Stimulated activated naive B cell treated with anti-CD40 and anti-IgM and Interleukin-4, amounts not matched to agents 10 μg/mL and 1 μg/mL and 100 μg/mL, for 72 hours (primary cell): ENCODE measurements around the gene LGALS1.

Experiments
- ATAC-seq, 2 donors: fragments of 150-1000 bp; cut with Tn5 transposase; replicated peaks; 2 replicates each; pipeline ENCODE4 v1.10.0; 2021; ENCODE audit warnings: moderate library complexity in 1 of 2
- DNase-seq: peaks from one replicate; pipeline ENCODE4 v3.0.0; 2021
- H3K27ac Mint-ChIP-seq: one replicate; pipeline ENCODE4 v1.8.0; 2022; ENCODE audit warnings: mild to moderate bottlenecking, mixed read lengths
- H3K27me3 Mint-ChIP-seq, 2 donors: one replicate each; pipeline ENCODE4 v1.8.0; 2022; ENCODE audit warnings: mixed read lengths in 2 of 2
- H3K36me3 Mint-ChIP-seq, 2 donors: one replicate each; pipeline ENCODE4 v1.8.0; 2022; ENCODE audit warnings: mixed read lengths in 2 of 2, mild to moderate bottlenecking in 1 of 2
- H3K4me1 Mint-ChIP-seq, 2 donors: one replicate each; pipeline ENCODE4 v1.8.0; 2022; ENCODE audit warnings: mixed read lengths in 2 of 2, mild to moderate bottlenecking in 1 of 2
- H3K4me3 Mint-ChIP-seq, 2 donors: one replicate each; pipeline ENCODE4 v1.8.0; 2022; ENCODE audit warnings: mild to moderate bottlenecking in 2 of 2, mixed read lengths in 2 of 2, moderate library complexity in 1 of 2
- H3K9me3 Mint-ChIP-seq, 2 donors: one replicate each; pipeline ENCODE4 v1.8.0; 2022; ENCODE audit warnings: mixed read lengths in 2 of 2, mild to moderate bottlenecking in 1 of 2

Gene LGALS1

GRCh38 chr22:37663521-37664140 lies 11.8 kb upstream of the LGALS1 start:
- Mint-ChIP-seq H3K4me1 (peaks cover 42 to 55% of the 10 kb centered on the region in 2 donors), H3K36me3 (peaks cover 41 to 57% of the 10 kb centered on the region in 2 donors), H3K4me3 (peak overlapping the region in 1 of 2 donors; percentile 10), H3K27ac (no peak overlapping the region), H3K9me3 (peaks cover 0 to 3% of the 10 kb centered on the region in 2 donors), H3K27me3 (no peaks in the 10 kb centered on the region)
- no peak for ATAC-seq
- no peak for DNase-seq

- Mint-ChIP-seq H3K4me1 (peaks cover 38 to 51% of the 10 kb centered on the region in 2 donors), H3K36me3 (peaks cover 41 to 54% of the 10 kb centered on the region in 2 donors), H3K4me3 (no peak overlapping the region), H3K27me3 (no peaks in the 10 kb centered on the region), H3K27ac (peak overlapping the region; percentile 67), H3K9me3 (peaks cover 0 to 3% of the 10 kb centered on the region in 2 donors)
- no peak for ATAC-seq
- DNase-seq, result no peak
Observed at GRCh38 chr22:37664249-37665101, 11.0 kb upstream of the LGALS1 start.

- Mint-ChIP-seq H3K4me3 (no peak overlapping the region), H3K36me3 (peaks cover 37 to 53% of the 10 kb centered on the region in 2 donors), H3K27ac (no peak overlapping the region), H3K27me3 (no peaks in the 10 kb centered on the region), H3K9me3 (peaks cover 0 to 3% of the 10 kb centered on the region in 2 donors), H3K4me1 (peaks cover 30 to 41% of the 10 kb centered on the region in 2 donors)
- ATAC-seq (no peak), DNase-seq (no peak)
Observed at GRCh38 chr22:37665487-37665886, 9.9 kb upstream of the LGALS1 start.

- no peak overlapping the region for H3K27ac Mint-ChIP-seq
- H3K9me3 Mint-ChIP-seq, result no peaks in the 10 kb centered on the region
- peaks cover 24 to 33% of the 10 kb centered on the region in 2 donors for H3K36me3 Mint-ChIP-seq
- H3K4me1 Mint-ChIP-seq, result peaks cover 24 to 51% of the 10 kb centered on the region in 2 donors
- ATAC-seq, result no peak
- H3K4me3 Mint-ChIP-seq, result no peak overlapping the region
- H3K27me3 Mint-ChIP-seq, result no peaks in the 10 kb centered on the region
- no peak for DNase-seq
Observed at GRCh38 chr22:37669586-37669985, 5.8 kb upstream of the LGALS1 start.

GRCh38 chr22:37672206-37672919 lies 3.1 kb upstream of the LGALS1 start:
- peaks cover 6 to 13% of the 10 kb centered on the region in 2 donors for H3K36me3 Mint-ChIP-seq
- no peak for DNase-seq
- peaks cover 31 to 65% of the 10 kb centered on the region in 2 donors for H3K4me1 Mint-ChIP-seq
- peak overlapping the region; percentile 39 for H3K27ac Mint-ChIP-seq
- ATAC-seq, result no peak
- H3K4me3 Mint-ChIP-seq, result peak overlapping the region in 1 of 2 donors; percentile 61
- H3K9me3 Mint-ChIP-seq, result no peaks in the 10 kb centered on the region
- no peaks in the 10 kb centered on the region for H3K27me3 Mint-ChIP-seq

GRCh38 chr22:37672920-37673455 lies 2.4 kb upstream of the LGALS1 start:
- ATAC-seq (no peak), DNase-seq (no peak)
- H3K4me3 Mint-ChIP-seq, result no peak overlapping the region
- H3K27ac Mint-ChIP-seq, result no peak overlapping the region
- peaks cover 31 to 71% of the 10 kb centered on the region in 2 donors for H3K4me1 Mint-ChIP-seq
- H3K27me3 Mint-ChIP-seq, result no peaks in the 10 kb centered on the region
- H3K9me3 Mint-ChIP-seq, result no peaks in the 10 kb centered on the region
- H3K36me3 Mint-ChIP-seq, result peaks cover 6 to 9% of the 10 kb centered on the region in 2 donors

GRCh38 chr22:37674248-37674647 lies 1.2 kb upstream of the LGALS1 start:
- peak overlapping the region; percentile 62 for H3K27ac Mint-ChIP-seq
- DNase-seq (no peak), ATAC-seq (no peak)
- no peaks in the 10 kb centered on the region for H3K27me3 Mint-ChIP-seq
- peaks cover 3 to 6% of the 10 kb centered on the region in 2 donors for H3K36me3 Mint-ChIP-seq
- no peaks in the 10 kb centered on the region for H3K9me3 Mint-ChIP-seq
- peaks cover 33 to 74% of the 10 kb centered on the region in 2 donors for H3K4me1 Mint-ChIP-seq
- H3K4me3 Mint-ChIP-seq, result peak overlapping the region; percentile 33 to 43

- no peaks in the 10 kb centered on the region for H3K9me3 Mint-ChIP-seq
- no peaks in the 10 kb centered on the region for H3K27me3 Mint-ChIP-seq
- H3K4me3 Mint-ChIP-seq, result peak overlapping the region; percentile 82 to 86
- H3K4me1 Mint-ChIP-seq, result peaks cover 38 to 82% of the 10 kb centered on the region in 2 donors
- ATAC-seq, result peak; percentile 1 to 7
- no peak for DNase-seq
- peak overlapping the region; percentile 96 for H3K27ac Mint-ChIP-seq
- H3K36me3 Mint-ChIP-seq, result peaks cover 8 to 10% of the 10 kb centered on the region in 2 donors
Observed at GRCh38 chr22:37675930-37676735, 697 bp downstream of the LGALS1 start.

- Mint-ChIP-seq H3K27ac (peak overlapping the region; percentile 96), H3K27me3 (no peaks in the 10 kb centered on the region), H3K36me3 (peaks cover 8 to 10% of the 10 kb centered on the region in 2 donors), H3K4me1 (peaks cover 43 to 83% of the 10 kb centered on the region in 2 donors), H3K4me3 (peak overlapping the region; percentile 82 to 86), H3K9me3 (no peaks in the 10 kb centered on the region)
- ATAC-seq (peak; percentile 75 to 81), DNase-seq (peak; percentile 89)
Observed at GRCh38 chr22:37676736-37677492, 1.5 kb downstream of the LGALS1 start.

GRCh38 chr22:37677493-37677974 lies 2.1 kb downstream of the LGALS1 start:
- H3K36me3 Mint-ChIP-seq, result peaks cover 8 to 10% of the 10 kb centered on the region in 2 donors
- no peaks in the 10 kb centered on the region for H3K27me3 Mint-ChIP-seq
- H3K4me1 Mint-ChIP-seq, result peaks cover 38 to 77% of the 10 kb centered on the region in 2 donors
- ATAC-seq, result peak; percentile 24 to 35
- peak overlapping the region; percentile 96 for H3K27ac Mint-ChIP-seq
- DNase-seq, result no peak
- no peaks in the 10 kb centered on the region for H3K9me3 Mint-ChIP-seq
- H3K4me3 Mint-ChIP-seq, result peak overlapping the region; percentile 82 to 86

- peaks cover 8 to 10% of the 10 kb centered on the region in 2 donors for H3K36me3 Mint-ChIP-seq
- peaks cover 35 to 69% of the 10 kb centered on the region in 2 donors for H3K4me1 Mint-ChIP-seq
- ATAC-seq (no peak), DNase-seq (no peak)
- no peaks in the 10 kb centered on the region for H3K9me3 Mint-ChIP-seq
- no peak overlapping the region for H3K27ac Mint-ChIP-seq
- H3K4me3 Mint-ChIP-seq, result no peak overlapping the region
- no peaks in the 10 kb centered on the region for H3K27me3 Mint-ChIP-seq
Observed at GRCh38 chr22:37678372-37678771, 2.9 kb downstream of the LGALS1 start.

GRCh38 chr22:37679670-37680069 lies 4.2 kb downstream of the LGALS1 start:
- no peak for DNase-seq
- Mint-ChIP-seq H3K4me1 (peaks cover 28 to 56% of the 10 kb centered on the region in 2 donors), H3K9me3 (no peaks in the 10 kb centered on the region), H3K27me3 (no peaks in the 10 kb centered on the region), H3K36me3 (peaks cover 6 to 10% of the 10 kb centered on the region in 2 donors), H3K4me3 (peak overlapping the region in 1 of 2 donors; percentile 41), H3K27ac (no peak overlapping the region)
- no peak for ATAC-seq
